Measurements from ENCODE around the gene VIM.

DNA sequence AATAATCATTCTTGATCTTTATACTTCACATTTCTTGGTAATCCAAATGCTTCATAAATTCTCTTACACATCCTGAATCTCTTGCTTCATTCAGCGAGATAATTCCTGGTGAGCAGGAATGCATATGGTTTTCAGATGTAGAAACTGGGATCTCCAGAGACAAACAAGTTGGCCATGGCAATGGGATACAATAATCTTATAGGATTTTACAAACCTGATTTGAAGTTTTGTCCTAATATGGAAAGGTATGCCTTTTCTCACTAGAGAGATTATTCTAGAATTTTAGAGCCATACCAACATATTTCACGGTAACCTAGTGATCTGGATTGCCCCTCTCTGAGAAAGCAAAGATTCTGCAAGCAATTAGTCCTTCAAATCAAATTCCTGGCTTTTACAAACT is 13.5 kb upstream of the VIM start:
- TF ChIP-seq, protein P1, sequence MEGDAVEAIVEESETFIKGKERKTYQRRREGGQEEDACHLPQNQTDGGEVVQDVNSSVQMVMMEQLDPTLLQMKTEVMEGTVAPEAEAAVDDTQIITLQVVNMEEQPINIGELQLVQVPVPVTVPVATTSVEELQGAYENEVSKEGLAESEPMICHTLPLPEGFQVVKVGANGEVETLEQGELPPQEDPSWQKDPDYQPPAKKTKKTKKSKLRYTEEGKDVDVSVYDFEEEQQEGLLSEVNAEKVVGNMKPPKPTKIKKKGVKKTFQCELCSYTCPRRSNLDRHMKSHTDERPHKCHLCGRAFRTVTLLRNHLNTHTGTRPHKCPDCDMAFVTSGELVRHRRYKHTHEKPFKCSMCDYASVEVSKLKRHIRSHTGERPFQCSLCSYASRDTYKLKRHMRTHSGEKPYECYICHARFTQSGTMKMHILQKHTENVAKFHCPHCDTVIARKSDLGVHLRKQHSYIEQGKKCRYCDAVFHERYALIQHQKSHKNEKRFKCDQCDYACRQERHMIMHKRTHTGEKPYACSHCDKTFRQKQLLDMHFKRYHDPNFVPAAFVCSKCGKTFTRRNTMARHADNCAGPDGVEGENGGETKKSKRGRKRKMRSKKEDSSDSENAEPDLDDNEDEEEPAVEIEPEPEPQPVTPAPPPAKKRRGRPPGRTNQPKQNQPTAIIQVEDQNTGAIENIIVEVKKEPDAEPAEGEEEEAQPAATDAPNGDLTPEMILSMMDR (conservative IDR thresholded peaks at IDR 0.05; ENCODE audit: low read depth, low read length), result no peak
- TF ChIP-seq, protein P2, sequence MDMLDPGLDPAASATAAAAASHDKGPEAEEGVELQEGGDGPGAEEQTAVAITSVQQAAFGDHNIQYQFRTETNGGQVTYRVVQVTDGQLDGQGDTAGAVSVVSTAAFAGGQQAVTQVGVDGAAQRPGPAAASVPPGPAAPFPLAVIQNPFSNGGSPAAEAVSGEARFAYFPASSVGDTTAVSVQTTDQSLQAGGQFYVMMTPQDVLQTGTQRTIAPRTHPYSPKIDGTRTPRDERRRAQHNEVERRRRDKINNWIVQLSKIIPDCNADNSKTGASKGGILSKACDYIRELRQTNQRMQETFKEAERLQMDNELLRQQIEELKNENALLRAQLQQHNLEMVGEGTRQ (IDR thresholded peaks at IDR 0.05; ENCODE audit: low read depth, low read length), result no peak
- TF ChIP-seq, protein P3, sequence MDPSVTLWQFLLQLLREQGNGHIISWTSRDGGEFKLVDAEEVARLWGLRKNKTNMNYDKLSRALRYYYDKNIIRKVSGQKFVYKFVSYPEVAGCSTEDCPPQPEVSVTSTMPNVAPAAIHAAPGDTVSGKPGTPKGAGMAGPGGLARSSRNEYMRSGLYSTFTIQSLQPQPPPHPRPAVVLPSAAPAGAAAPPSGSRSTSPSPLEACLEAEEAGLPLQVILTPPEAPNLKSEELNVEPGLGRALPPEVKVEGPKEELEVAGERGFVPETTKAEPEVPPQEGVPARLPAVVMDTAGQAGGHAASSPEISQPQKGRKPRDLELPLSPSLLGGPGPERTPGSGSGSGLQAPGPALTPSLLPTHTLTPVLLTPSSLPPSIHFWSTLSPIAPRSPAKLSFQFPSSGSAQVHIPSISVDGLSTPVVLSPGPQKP (IDR thresholded peaks at IDR 0.05; ENCODE audit: borderline replicate concordance, low read depth, low read length), result no peak
- TF ChIP-seq RAD21 (IDR thresholded peaks at IDR 0.05; ENCODE audit: low read length), result no peak
- TF ChIP-seq RFX5 (IDR thresholded peaks at IDR 0.05; ENCODE audit: low read depth, low read length), result no peak
- no peak for TF ChIP-seq MXI1 (IDR thresholded peaks at IDR 0.05; ENCODE audit: borderline replicate concordance, low read depth, low read length)
- TF ChIP-seq CEBPB (IDR thresholded peaks at IDR 0.05; ENCODE audit: low read depth, low read length), result peak; percentile 21; the same call in 1 of the 2 replicates
- no peak for TF ChIP-seq NFE2L2 (IDR thresholded peaks at IDR 0.05; ENCODE audit: low read depth, low read length)
- TF ChIP-seq MAFK (IDR thresholded peaks at IDR 0.05; ENCODE audit: low read depth, low read length), result no peak
- no peak for TF ChIP-seq POLR2A (IDR thresholded peaks at IDR 0.05; ENCODE audit: low read depth, low read length)
- TF ChIP-seq SMC3 (IDR thresholded peaks at IDR 0.05; ENCODE audit: low read depth, low read length), result no peak
- TF ChIP-seq CHD1 (IDR thresholded peaks at IDR 0.05; ENCODE audit: low read depth, low read length), result no peak
- TF ChIP-seq RCOR1 (IDR thresholded peaks at IDR 0.05; ENCODE audit: insufficient replicate concordance, low read length), result no peak
- no peak for TF ChIP-seq MAZ (IDR thresholded peaks at IDR 0.05; ENCODE audit: borderline replicate concordance, low read depth, low read length)

All from IMR-90 (cell line).